ENCODE results near the gene GPR180.
A peak's percentile ranks its signal among the peaks of the same experiment; 100 is the strongest.
"Not testable (repeated sequence)": the region's sequence is repeated elsewhere in the genome, so short reads cannot be mapped to it uniquely, and the experiment has no call there.

The GPR180 gene

DNA sequence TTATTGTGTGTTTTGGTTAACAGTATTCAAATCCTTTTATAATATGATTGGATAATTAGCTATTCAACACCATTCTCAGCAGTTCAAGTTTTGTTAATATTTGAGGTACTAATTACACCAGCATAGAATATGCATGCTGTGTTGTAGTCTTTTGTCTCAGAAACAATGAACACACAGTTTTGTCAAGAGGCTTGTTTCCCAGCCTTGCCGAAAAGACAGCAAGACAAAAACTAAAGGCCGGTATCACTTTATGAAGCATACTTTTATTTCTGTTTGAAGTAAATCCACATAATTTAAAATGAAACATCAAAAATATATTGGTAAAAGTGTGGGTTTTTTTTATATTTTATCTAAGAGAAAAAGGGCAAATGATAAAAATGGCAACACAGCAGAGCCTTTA, 7.5 kb downstream of the GPR180 start:
- no peak for TF ChIP-seq POLR2A (IDR thresholded peaks at IDR 0.05; ENCODE audit: low read depth, low read length)
- FAIRE-seq, result no peak
- DNase-seq (ENCODE audit: insufficient read length, low spot score), result no peak

DNA sequence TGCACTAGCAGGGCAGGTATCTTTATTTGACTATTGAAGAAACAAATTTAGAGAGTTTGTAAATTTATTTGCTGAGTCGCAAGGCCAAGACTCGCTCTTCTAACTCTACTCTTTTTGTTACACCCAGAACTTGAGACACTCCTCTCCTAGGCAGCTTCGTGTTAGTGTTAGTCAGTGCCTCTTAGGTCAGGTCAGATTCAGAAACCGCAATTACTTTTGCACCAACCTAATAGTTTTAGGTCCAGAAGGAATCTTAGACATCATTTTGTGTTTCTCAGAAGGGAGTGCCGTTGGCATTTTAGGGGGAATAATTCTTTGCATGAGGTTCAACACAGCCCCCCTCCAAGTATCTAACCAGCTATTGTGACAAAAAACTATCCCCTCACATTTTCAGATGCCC, 8.8 kb downstream of the GPR180 start:
- no peak for TF ChIP-seq POLR2A (IDR thresholded peaks at IDR 0.05; ENCODE audit: low read depth, low read length)
- FAIRE-seq (no peak), DNase-seq (ENCODE audit: insufficient read length, low spot score) (no peak)

GRCh38 chr13:94612050-94612449, 10.4 kb downstream of the GPR180 start:
- no peak for FAIRE-seq
- no peak for DNase-seq (ENCODE audit: insufficient read length, low spot score)
- TF ChIP-seq POLR2A (IDR thresholded peaks at IDR 0.05; ENCODE audit: low read depth, low read length), result no peak

GRCh38 chr13:94613051-94613450, 11.4 kb downstream of the GPR180 start:
- no peak for FAIRE-seq
- no peak for DNase-seq (ENCODE audit: insufficient read length, low spot score)
- no peak for TF ChIP-seq POLR2A (IDR thresholded peaks at IDR 0.05; ENCODE audit: low read depth, low read length)

DNA sequence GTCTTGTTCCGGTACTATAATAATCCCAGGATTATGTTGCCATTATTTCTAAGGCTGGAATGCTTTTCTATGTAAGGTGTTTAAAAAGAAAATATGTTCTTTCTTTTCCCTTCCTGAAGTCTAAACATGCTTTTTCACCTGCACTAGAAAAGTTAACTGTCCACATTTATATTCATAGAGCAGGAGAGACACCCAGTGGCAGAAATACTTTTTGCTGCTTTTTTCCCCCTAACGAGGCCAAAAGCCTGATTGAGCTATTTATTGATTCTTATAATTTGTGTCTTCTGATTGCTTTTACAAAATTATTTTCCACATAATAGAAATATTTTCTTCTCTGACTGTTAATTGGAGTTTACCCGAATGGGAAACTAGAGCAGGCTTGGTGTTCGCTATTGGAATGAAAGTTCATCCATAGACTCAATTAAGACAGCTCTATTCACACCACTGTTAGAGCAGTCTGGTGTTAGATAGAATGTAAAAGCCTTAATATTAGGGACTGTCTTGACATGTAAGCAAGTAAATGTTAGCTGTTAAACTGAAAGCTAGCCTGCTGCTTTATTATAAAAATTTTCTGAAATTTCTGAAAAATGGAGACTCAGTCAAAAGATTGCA, 15.8 kb downstream of the GPR180 start:
- FAIRE-seq (peak; percentile 94), DNase-seq (ENCODE audit: insufficient read length, low spot score) (no peak)
- TF ChIP-seq POLR2A (IDR thresholded peaks at IDR 0.05; ENCODE audit: low read depth, low read length), result no peak

DNA sequence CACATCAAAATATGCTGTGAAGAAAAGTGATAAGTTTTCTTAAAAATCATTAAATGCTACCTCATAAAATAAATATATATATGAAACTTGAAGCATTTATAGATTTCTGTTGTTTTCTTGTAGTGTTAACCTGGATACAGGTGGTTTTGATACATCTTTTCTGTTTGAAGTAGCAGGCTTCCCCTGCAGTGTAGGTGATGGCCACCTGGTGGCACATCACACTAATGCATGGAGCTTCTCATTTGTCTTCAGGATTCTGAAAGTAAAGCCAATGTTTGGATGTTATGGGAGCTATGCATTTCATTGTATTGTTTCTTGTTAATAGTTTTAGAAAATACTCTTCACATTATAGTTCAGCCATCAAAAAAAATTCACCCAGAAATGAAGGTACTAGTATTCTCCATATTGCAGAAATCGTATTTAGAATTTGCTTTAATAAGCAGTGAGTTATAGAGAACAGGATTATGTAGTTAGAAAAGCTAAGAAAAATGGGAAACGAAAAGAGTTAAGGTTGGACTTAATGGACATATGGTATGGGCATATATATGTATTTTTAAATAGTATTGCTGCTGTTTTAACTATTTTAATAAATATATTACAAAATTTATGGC, 18.7 kb downstream of the GPR180 start:
- DNase-seq (ENCODE audit: insufficient read length, low spot score), result no peak
- FAIRE-seq, result peak; percentile 87
- TF ChIP-seq POLR2A (IDR thresholded peaks at IDR 0.05; ENCODE audit: low read depth, low read length), result no peak

DNA sequence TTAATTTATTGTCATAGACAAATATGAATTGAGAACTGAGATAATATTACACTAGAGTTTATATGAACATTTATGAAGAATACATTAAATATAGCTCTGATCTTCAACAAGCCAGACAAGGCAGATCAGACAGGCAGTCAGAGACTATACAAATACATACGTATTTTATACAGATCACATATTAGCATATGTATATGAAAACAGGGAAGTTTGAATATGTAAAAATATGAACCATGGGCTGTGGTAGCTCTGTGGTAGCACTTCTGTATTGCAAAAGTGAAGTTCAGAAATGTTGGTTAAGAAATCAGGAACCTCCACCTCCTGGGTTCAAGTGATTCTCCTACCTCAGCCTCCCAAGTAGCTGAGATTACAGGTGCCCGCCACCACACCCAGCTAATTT, 20.7 kb downstream of the GPR180 start:
- FAIRE-seq, result no peak
- no peak for TF ChIP-seq POLR2A (IDR thresholded peaks at IDR 0.05; ENCODE audit: low read depth, low read length)
- DNase-seq (ENCODE audit: insufficient read length, low spot score), result no peak

- FAIRE-seq (peak; percentile 62), DNase-seq (ENCODE audit: insufficient read length, low spot score) (no peak)
- no peak for TF ChIP-seq POLR2A (IDR thresholded peaks at IDR 0.05; ENCODE audit: low read depth, low read length)
These were observed 21.7 kb downstream of the GPR180 start for GRCh38 chr13:94623316-94623715.

DNA sequence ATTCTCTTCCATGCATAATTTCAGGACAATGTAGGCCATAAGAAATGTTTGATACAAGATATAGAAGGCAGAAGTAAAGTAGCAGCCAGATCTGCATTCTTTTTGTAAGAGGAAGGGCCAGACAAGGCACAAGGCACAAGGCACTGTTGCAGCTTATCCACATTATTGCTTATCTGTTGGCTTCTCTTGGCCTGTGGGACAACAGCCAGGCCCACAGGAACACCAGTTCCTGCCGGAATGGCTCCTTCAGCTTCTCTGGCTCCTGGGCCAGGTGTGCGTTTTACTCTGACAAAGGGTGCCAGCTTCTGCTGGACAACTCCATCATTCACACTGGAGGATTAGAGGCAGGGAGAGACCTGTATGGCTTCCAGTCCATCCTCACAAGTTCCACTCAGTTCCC, 29.2 kb downstream of the GPR180 start:
- DNase-seq (ENCODE audit: insufficient read length, low spot score) (no peak), FAIRE-seq (no peak)
- TF ChIP-seq POLR2A (IDR thresholded peaks at IDR 0.05; ENCODE audit: low read depth, low read length), result no peak

GRCh38 chr13:94632226-94632980, 30.7 kb downstream of the GPR180 start:
- TF ChIP-seq POLR2A (IDR thresholded peaks at IDR 0.05; ENCODE audit: low read depth, low read length), result no peak
- DNase-seq (ENCODE audit: insufficient read length, low spot score) (no peak), FAIRE-seq (no peak)

GRCh38 chr13:94636096-94636495, 34.4 kb downstream of the GPR180 start:
- DNase-seq (ENCODE audit: insufficient read length, low spot score); FAIRE-seq: not testable (repeated sequence)

DNA sequence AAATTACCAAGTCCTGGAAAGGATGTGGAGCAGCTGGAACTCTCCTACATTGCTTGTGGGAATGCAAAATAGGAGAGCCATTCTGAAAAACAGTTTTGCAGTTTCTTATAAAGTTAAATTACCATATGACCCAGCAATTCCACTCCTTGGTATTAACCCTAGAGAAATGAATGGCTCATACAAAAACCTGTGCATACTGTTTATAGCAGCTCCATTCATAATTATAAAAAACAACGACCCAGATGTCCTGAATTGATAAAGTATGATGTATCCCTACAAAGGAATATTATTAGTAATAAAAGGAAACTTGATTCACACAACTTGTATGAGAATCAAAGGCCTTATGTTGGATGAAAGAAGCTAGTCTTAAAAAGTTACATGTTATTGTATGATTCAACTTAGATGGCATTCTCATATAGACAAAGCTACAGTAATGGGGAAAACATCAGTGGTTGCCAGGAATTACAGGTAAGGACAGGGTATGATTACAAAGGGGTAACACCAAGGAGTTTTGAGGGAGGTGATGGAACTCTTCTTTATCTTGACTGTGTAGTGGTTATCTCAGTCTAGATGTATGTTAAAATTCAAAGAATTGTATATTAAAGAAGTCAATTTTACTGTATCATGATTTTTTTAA, 35.4 kb downstream of the GPR180 start:
- DNase-seq (ENCODE audit: insufficient read length, low spot score) (no peak), FAIRE-seq (no peak)
- TF ChIP-seq POLR2A (IDR thresholded peaks at IDR 0.05; ENCODE audit: low read depth, low read length), result no peak

- DNase-seq (ENCODE audit: insufficient read length, low spot score); FAIRE-seq: not testable (repeated sequence)
These were observed 36.0 kb downstream of the GPR180 start for GRCh38 chr13:94637677-94638076.

DNA sequence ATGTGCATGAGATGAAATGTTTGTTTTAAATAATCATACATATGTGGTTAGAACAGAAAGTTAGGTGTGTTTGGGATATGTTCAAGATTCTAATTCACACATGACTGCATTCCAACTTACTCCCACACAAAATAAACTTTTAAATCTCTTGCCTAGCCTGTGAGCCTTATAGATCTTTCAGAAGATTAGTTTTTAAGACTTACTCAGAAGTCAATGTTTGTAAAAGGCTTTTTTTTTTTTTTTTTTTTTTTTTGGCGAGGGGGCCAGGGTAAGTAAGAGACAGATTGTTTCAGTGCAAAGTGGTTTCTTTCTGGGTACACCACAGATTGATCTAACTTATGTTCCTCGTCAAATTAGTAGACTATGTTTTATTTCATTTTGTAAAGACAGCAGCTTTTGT, 39.1 kb downstream of the GPR180 start:
- FAIRE-seq (peak; percentile 43), DNase-seq (ENCODE audit: insufficient read length, low spot score) (no peak)
- TF ChIP-seq POLR2A (IDR thresholded peaks at IDR 0.05; ENCODE audit: low read depth, low read length), result no peak
